Natural killer cell (primary cell): ENCODE results near the gene SYNPR. TPM values are rescaled to one million over a fixed set of nuclear protein-coding genes. Genes with fewer than 3 reads are reported as not detected.

Experiments used
- ATAC-seq, 3 donors: fragments of 150-1000 bp in 2 of 3; fragments of 200-7000 bp in 1 of 3; cut with Tn5 transposase; 1 replicate in 1 of 3; 2 replicates in 2 of 3; pipeline ENCODE4 v1.10.0; 2021; ENCODE audit warnings: mild to moderate bottlenecking in 2 of 3, moderate library complexity in 2 of 3
- DNase-seq, 2 donors: peaks; one replicate each; pipeline versions ENCODE4 v3.0.0 to v3.0.0-alpha.2; 2013 to 2021; ENCODE audit warnings: mixed read lengths in 1 of 2
- H3K27ac ChIP-seq: one replicate; pipeline ENCODE4 v1.5.1; 2013; ENCODE audit warnings: mild to moderate bottlenecking, low read length
- H3K27me3 ChIP-seq: one replicate; pipeline ENCODE4 v1.6.1; 2013; ENCODE audit warnings: low read length; ENCODE audit not compliant: control insufficient read depth, insufficient read depth
- H3K36me3 ChIP-seq: one replicate; pipeline ENCODE4 v1.6.1; 2013; ENCODE audit warnings: low read length; ENCODE audit not compliant: control insufficient read depth, insufficient read depth
- H3K4me1 ChIP-seq: one replicate; pipeline ENCODE4 v1.6.1; 2013; ENCODE audit warnings: low read length; ENCODE audit not compliant: control insufficient read depth, insufficient read depth
- H3K4me3 ChIP-seq: one replicate; pipeline ENCODE4 v1.5.1; 2013; ENCODE audit warnings: low read length
- H3K9me3 ChIP-seq: one replicate; pipeline ENCODE4 v1.6.1; 2013; ENCODE audit warnings: low read length; ENCODE audit not compliant: control insufficient read depth, insufficient read depth
- H3K27ac Mint-ChIP-seq, 2 donors: one replicate each; pipeline ENCODE4 v1.8.0; 2022; ENCODE audit warnings: mild to moderate bottlenecking in 2 of 2, mixed read lengths in 2 of 2, moderate library complexity in 1 of 2
- H3K27me3 Mint-ChIP-seq, 2 donors: one replicate each; pipeline ENCODE4 v1.8.0; 2022; ENCODE audit warnings: low read depth in 2 of 2, mixed read lengths in 2 of 2
- H3K36me3 Mint-ChIP-seq: one replicate; pipeline ENCODE4 v1.8.0; 2022; ENCODE audit warnings: mixed read lengths
- H3K4me1 Mint-ChIP-seq, 2 donors: one replicate each; pipeline ENCODE4 v1.8.0; 2022; ENCODE audit warnings: mixed read lengths in 2 of 2
- H3K4me3 Mint-ChIP-seq: one replicate; pipeline ENCODE4 v1.8.0; 2022; ENCODE audit warnings: mild to moderate bottlenecking, moderate library complexity, mixed read lengths
- H3K9me3 Mint-ChIP-seq, 2 donors: one replicate each; pipeline ENCODE4 v1.8.0; 2022; ENCODE audit warnings: mixed read lengths in 2 of 2
- WGBS: methylation state at CpG from one replicate; pipeline ENCODE4 v1.1.7; 2013; ENCODE audit warnings: missing lambda C conversion rate; ENCODE audit not compliant: insufficient coverage; 5-methylcytosine and 5-hydroxymethylcytosine counted together
- intact Hi-C: fragments of 100-400 bp; cut with micrococcal nuclease; formaldehyde crosslinking; loops from one replicate; pipeline ENCODE4 v1.14.2; 2022
- total RNA-seq, 4 donors: library from RNA; stranded (reverse); fragments of 120-200 nt in 1 of 4; gene quantifications; one replicate each; pipeline versions ENCODE4 v1.2.3 to v1.2.4, GENCODE V29; 2013 to 2022
- TF ChIP-seq, protein P1 (sequence below): fragments of 200-600 bp; IDR thresholded peaks from one replicate; pipeline ENCODE4 v1.8.0; 2022; ENCODE audit warnings: antibody characterized with exemption

Gene SYNPR
- total RNA-seq, 3 donors from 2014 or later (not counting 1 experiment from before 2014, with no cell fraction given) = not detected

DNA sequence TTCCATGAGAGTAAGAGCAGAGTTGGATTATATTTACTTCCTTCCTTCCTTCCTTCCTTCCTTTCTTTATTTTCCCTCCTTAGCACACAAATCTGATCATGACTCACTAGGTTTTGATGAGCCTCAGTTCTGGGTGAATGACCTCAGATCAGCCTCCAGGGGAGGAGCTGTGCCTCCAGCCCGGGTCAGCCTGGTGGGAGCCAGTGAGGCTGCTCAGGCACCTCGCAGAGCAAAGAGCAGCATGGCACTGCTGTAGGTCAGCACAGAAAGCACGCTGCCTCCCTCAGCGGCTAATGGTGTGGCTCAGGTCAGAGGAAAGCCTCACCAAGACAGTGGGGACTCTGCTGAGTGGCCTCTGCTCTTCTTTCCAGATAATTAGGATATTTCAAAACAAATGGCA is 108.5 kb downstream of the SYNPR start:
- Mint-ChIP-seq H3K4me3 (no peak overlapping the region), H3K27me3 (no peaks in the 10 kb centered on the region), H3K36me3 (no peaks in the 10 kb centered on the region), H3K9me3 (no peaks in the 10 kb centered on the region), H3K27ac (no peak overlapping the region), H3K4me1 (no peaks in the 10 kb centered on the region)
- Histone ChIP-seq H3K27ac (no peak overlapping the region), H3K4me3 (no peak overlapping the region), H3K36me3 (no peaks in the 10 kb centered on the region), H3K4me1 (no peaks in the 10 kb centered on the region), H3K9me3 (no peaks in the 10 kb centered on the region), H3K27me3 (no peaks in the 10 kb centered on the region)
- ATAC-seq = no peak
- TF ChIP-seq, protein P1, sequence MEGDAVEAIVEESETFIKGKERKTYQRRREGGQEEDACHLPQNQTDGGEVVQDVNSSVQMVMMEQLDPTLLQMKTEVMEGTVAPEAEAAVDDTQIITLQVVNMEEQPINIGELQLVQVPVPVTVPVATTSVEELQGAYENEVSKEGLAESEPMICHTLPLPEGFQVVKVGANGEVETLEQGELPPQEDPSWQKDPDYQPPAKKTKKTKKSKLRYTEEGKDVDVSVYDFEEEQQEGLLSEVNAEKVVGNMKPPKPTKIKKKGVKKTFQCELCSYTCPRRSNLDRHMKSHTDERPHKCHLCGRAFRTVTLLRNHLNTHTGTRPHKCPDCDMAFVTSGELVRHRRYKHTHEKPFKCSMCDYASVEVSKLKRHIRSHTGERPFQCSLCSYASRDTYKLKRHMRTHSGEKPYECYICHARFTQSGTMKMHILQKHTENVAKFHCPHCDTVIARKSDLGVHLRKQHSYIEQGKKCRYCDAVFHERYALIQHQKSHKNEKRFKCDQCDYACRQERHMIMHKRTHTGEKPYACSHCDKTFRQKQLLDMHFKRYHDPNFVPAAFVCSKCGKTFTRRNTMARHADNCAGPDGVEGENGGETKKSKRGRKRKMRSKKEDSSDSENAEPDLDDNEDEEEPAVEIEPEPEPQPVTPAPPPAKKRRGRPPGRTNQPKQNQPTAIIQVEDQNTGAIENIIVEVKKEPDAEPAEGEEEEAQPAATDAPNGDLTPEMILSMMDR = no peak
- intact Hi-C loops = no loop called here
- DNase-seq = no peak
- WGBS = 55% methylated on average over 4 of the region's 4 CpGs

DNA sequence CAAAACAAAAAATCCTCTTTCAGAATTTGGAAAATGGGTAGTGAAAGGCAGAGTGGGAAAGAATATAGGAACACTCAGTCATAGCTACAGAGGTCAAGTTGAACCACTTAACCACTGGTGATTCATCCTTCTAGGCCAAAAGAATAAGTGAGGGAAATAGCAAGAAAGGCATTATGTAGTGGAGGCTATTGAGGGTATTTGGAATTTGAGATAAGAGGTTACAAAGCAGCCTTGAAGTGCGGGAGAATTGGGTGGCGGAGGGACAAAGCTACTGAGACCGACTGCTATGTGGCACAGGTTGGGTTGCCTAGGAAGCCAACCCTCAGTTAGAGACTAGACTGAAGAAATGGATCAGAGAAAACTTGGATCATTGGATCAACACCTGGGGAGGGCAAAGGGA is 109.5 kb downstream of the SYNPR start:
- Mint-ChIP-seq H3K27ac (no peak overlapping the region), H3K4me1 (no peaks in the 10 kb centered on the region), H3K4me3 (no peak overlapping the region), H3K36me3 (no peaks in the 10 kb centered on the region), H3K27me3 (no peaks in the 10 kb centered on the region), H3K9me3 (no peaks in the 10 kb centered on the region)
- 82% methylated on average over 3 of the region's 3 CpGs for WGBS
- intact Hi-C loops = no loop called here
- Histone ChIP-seq H3K4me1 (no peaks in the 10 kb centered on the region), H3K36me3 (no peaks in the 10 kb centered on the region), H3K9me3 (no peaks in the 10 kb centered on the region), H3K27me3 (no peaks in the 10 kb centered on the region), H3K4me3 (no peak overlapping the region), H3K27ac (no peak overlapping the region)
- DNase-seq (no peak), ATAC-seq (no peak)
- TF ChIP-seq, protein P1 = no peak

DNA sequence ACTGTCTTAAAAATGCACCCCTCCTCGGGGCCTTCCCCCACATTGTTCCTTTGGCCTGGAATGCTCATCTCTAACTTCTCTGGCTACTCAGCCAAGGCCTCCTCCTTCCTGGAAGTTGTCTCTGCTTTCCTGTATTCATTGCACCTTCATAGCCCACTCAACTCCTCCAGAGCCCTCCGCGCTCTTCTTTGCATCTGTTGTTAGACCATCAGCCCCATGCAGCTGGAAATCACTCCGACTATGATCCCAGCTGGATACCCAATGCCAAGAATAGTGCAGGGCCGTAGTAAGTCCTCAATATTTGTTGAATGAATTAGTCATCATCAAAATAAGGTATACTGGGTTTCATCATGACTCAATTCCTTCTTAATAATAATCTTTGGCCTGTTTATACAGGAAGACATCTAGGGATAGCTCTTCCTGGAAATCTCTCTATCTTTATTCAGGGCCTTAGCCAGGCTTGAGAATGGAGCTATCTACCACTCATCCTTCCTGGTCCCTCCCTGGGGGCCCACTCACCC is 112.7 kb downstream of the SYNPR start:
- 80% methylated on average over 5 of the region's 5 CpGs for WGBS
- no peaks in the 10 kb centered on the region for H3K27me3 ChIP-seq
- H3K9me3 ChIP-seq = no peaks in the 10 kb centered on the region
- DNase-seq (no peak), ATAC-seq (no peak)
- intact Hi-C loops = no loop called here
- TF ChIP-seq, protein P1 = no peak
- no peaks in the 10 kb centered on the region for H3K4me1 Mint-ChIP-seq
- H3K27ac Mint-ChIP-seq = no peak overlapping the region
- no peak overlapping the region for H3K27ac ChIP-seq
- H3K36me3 ChIP-seq = no peaks in the 10 kb centered on the region
- peaks cover 0 to 2% of the 10 kb centered on the region in 2 donors for H3K9me3 Mint-ChIP-seq
- H3K4me1 ChIP-seq = no peaks in the 10 kb centered on the region
- H3K4me3 Mint-ChIP-seq = no peak overlapping the region
- no peaks in the 10 kb centered on the region for H3K27me3 Mint-ChIP-seq
- H3K4me3 ChIP-seq = no peak overlapping the region
- no peaks in the 10 kb centered on the region for H3K36me3 Mint-ChIP-seq

DNA sequence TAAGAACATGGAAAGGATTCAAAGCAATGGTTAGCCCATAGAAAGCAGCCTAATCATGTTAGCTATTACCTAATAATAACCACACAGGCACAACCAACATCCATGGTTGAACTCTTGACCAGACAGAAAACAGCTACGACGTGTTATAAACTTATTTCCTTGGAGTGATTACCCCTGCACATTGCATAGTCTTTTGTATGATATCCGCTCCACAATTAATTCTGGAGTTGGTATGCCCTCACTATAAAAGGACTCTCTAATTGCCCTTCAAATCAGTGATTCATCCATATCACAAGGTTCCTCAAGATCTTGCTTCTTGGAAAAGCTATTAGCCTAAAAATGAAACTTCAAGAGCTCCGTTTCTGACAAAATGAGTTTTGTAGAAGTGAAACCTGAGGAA is 117.9 kb downstream of the SYNPR start:
- intact Hi-C loops = no loop called here
- H3K27me3 Mint-ChIP-seq = no peaks in the 10 kb centered on the region
- H3K4me3 Mint-ChIP-seq = no peak overlapping the region
- Histone ChIP-seq H3K4me3 (no peak overlapping the region), H3K27me3 (no peaks in the 10 kb centered on the region), H3K4me1 (no peaks in the 10 kb centered on the region), H3K27ac (no peak overlapping the region), H3K36me3 (no peaks in the 10 kb centered on the region), H3K9me3 (peaks cover under 1% of the 10 kb centered on the region)
- TF ChIP-seq, protein P1 = no peak
- no peak for DNase-seq
- no peaks in the 10 kb centered on the region for H3K4me1 Mint-ChIP-seq
- H3K27ac Mint-ChIP-seq = no peak overlapping the region
- H3K9me3 Mint-ChIP-seq = peaks cover 2 to 7% of the 10 kb centered on the region in 2 donors
- no peak for ATAC-seq
- 94% methylated on average over 3 of the region's 4 CpGs for WGBS
- H3K36me3 Mint-ChIP-seq = no peaks in the 10 kb centered on the region
